HCT116 (cell line): ENCODE measurements around the gene LYRM4. TPM values are rescaled to one million over a fixed set of nuclear protein-coding genes. Genes with fewer than 3 reads are reported as not detected.

Source experiments
- ATAC-seq: fragments of 200-7000 bp; cut with Tn5 transposase; 2 replicates; pipeline ENCODE4 v1.9.1; 2020; ENCODE audit warnings: mild to moderate bottlenecking, moderate library complexity
- BruUV-seq: library from RNA; stranded (reverse); fragments of 400-500 nt; replicated peaks from 2 replicates; lab custom pipeline; 2021; lab: Mats Ljungman, UMichigan
- CTCF ChIA-PET: fragments of 300-600 bp; sonication (Branson Sonifier 250); formaldehyde crosslinking; loops from one replicate; lab custom pipeline; 2021; ENCODE audit warnings: antibody characterized with exemption; lab: Charles Lee
- POLR2A ChIA-PET: fragments of 300-600, 350-600 bp; sonication (Branson Sonifier 250); formaldehyde crosslinking; loops from one replicate; lab custom pipeline; 2021; ENCODE audit warnings: antibody characterized with exemption; lab: Charles Lee
- RAD21 ChIA-PET, 2 experiments: fragments of 300-600 bp; sonication (Branson Sonifier 250); formaldehyde crosslinking; loops; one replicate each; lab custom pipeline; 2023; ENCODE audit warnings: low total read pairs in 2 of 2; ENCODE audit not compliant: uncharacterized antibody in 2 of 2, unreplicated experiment in 2 of 2, low non-redundant PET in 1 of 2; lab: Charles Lee
- DNase-seq: peaks from one replicate; pipeline ENCODE4 v3.0.0-alpha.2; 2010; ENCODE audit warnings: low read depth, low spot score
- H2AFZ ChIP-seq: fragments of 200-600 bp; shearing (Covaris generic), sonication (generic); 2 replicates; pipeline ENCODE4 v1.6.1; 2017; ENCODE audit warnings: low read depth, mixed run types, mixed read lengths, antibody characterized with exemption, low read length; ENCODE audit not compliant: poor library complexity, severe bottlenecking
- H3K27ac ChIP-seq: 2 replicates; pipeline ENCODE4 v1.5.1; 2012; ENCODE audit warnings: low read depth, low read length
- H3K27me3 ChIP-seq: fragments of 200-600 bp; sonication (generic); 2 replicates; pipeline ENCODE4 v1.6.1; 2016; ENCODE audit warnings: mixed run types, low read length, mixed read lengths; ENCODE audit not compliant: insufficient read depth
- H3K36me3 ChIP-seq, 2 experiments: fragments of 200-500 bp in 1 of 2; fragments of 200-600 bp in 1 of 2; sonication (Bioruptor generic) in 1 of 2; sonication (generic) in 1 of 2; 2 replicates each; pipeline versions ENCODE4 v1.5.1 to v1.6.1; 2014 to 2016; ENCODE audit warnings: low read length in 2 of 2, inconsistent platforms in 1 of 2, mixed read lengths in 1 of 2, mixed run types in 1 of 2; ENCODE audit not compliant: insufficient read depth in 2 of 2, control insufficient read depth in 1 of 2
- H3K4me1 ChIP-seq, 2 experiments: fragments of 200-600 bp in 1 of 2; sonication (generic) in 1 of 2; 2 replicates each; pipeline versions ENCODE4 v1.5.1 to v1.6.1; 2012 to 2017; ENCODE audit warnings: low read length in 2 of 2, inconsistent platforms in 1 of 2, mild to moderate bottlenecking in 1 of 2, mixed read lengths in 1 of 2, mixed run types in 1 of 2, moderate library complexity in 1 of 2; ENCODE audit not compliant: insufficient read depth in 2 of 2, control insufficient read depth in 1 of 2
- H3K4me2 ChIP-seq: fragments of 200-600 bp; sonication (generic); 2 replicates; pipeline ENCODE4 v1.6.1; 2017; ENCODE audit warnings: mixed run types, low read length, mixed read lengths
- H3K4me3 ChIP-seq, 2 experiments: fragments of 200-600 bp in 1 of 2; sonication (generic) in 1 of 2; replicated peaks in 1 of 2; 2 replicates each; pipeline ENCODE4 v1.5.1; 2011 to 2016; ENCODE audit warnings: low read length in 2 of 2, control low read depth in 1 of 2, low read depth in 1 of 2, mild to moderate bottlenecking in 1 of 2, mixed read lengths in 1 of 2, mixed run types in 1 of 2
- H3K79me2 ChIP-seq: fragments of 200-600 bp; sonication (generic); 2 replicates; pipeline ENCODE4 v1.6.1; 2017; ENCODE audit warnings: mild to moderate bottlenecking, mixed run types, low read length, moderate library complexity, mixed read lengths; ENCODE audit not compliant: insufficient read depth
- H3K9ac ChIP-seq: fragments of 200-600 bp; sonication (generic); 2 replicates; pipeline ENCODE4 v1.6.1; 2016; ENCODE audit warnings: low read length, mixed read lengths
- H3K9me2 ChIP-seq: fragments of 200-600 bp; sonication (generic), shearing (Covaris generic); 2 replicates; pipeline ENCODE4 v1.6.1; 2017; ENCODE audit warnings: mixed run types, mild to moderate bottlenecking, moderate library complexity; ENCODE audit not compliant: insufficient read depth
- H3K9me3 ChIP-seq, 2 experiments: fragments of 200-500 bp in 1 of 2; fragments of 200-600 bp in 1 of 2; sonication (Bioruptor generic) in 1 of 2; sonication (generic) in 1 of 2; 2 replicates each; pipeline ENCODE4 v1.6.1; 2014 to 2017; ENCODE audit warnings: low read length in 2 of 2, mixed read lengths in 2 of 2, inconsistent platforms in 1 of 2, low read depth in 1 of 2, mild to moderate bottlenecking in 1 of 2, mixed run types in 1 of 2, moderate library complexity in 1 of 2; ENCODE audit not compliant: control insufficient read depth in 1 of 2, insufficient read depth in 1 of 2
- H4K20me1 ChIP-seq: fragments of 200-600 bp; sonication (generic), shearing (Covaris generic); 2 replicates; pipeline ENCODE4 v1.6.1; 2017; ENCODE audit warnings: mixed run types, mild to moderate bottlenecking, moderate library complexity; ENCODE audit not compliant: insufficient read depth
- EGR1 ChIP-seq: IDR thresholded peaks from 2 replicates; pipeline ENCODE4 v1.6.1; 2012; ENCODE audit warnings: low read depth
- ELF1 ChIP-seq: IDR thresholded peaks from 2 replicates; pipeline ENCODE4 v1.6.1; 2012; ENCODE audit warnings: low read depth, borderline replicate concordance
- EZH2 ChIP-seq: fragments of 200-600 bp; sonication (generic); IDR thresholded peaks from 2 replicates; pipeline ENCODE4 v1.6.1; 2017; ENCODE audit warnings: antibody characterized with exemption, mixed run types
- EZH2phosphoT487 ChIP-seq: fragments of 200-600 bp; IDR thresholded peaks from 2 replicates; pipeline ENCODE4 v1.6.1; 2018; ENCODE audit warnings: antibody characterized with exemption, borderline replicate concordance
- POLR2A ChIP-seq: IDR thresholded peaks from 2 replicates; pipeline ENCODE4 v1.7.0; 2011; ENCODE audit warnings: borderline replicate concordance; ENCODE audit not compliant: insufficient read depth, insufficient read length; ENCODE audit errors: extremely low read depth
- POLR2AphosphoS5 ChIP-seq: IDR thresholded peaks from 2 replicates; pipeline ENCODE4 v1.6.1; 2011; ENCODE audit warnings: mild to moderate bottlenecking, low read depth, low read length, moderate library complexity
- TCF7L2 ChIP-seq: IDR thresholded peaks from 2 replicates; pipeline ENCODE4 v1.7.0; 2011; ENCODE audit warnings: borderline replicate concordance, inconsistent platforms; ENCODE audit not compliant: insufficient read depth, insufficient read length; ENCODE audit errors: extremely low read depth
- ZFX ChIP-seq: fragments of 450-650 bp; IDR thresholded peaks from 2 replicates; pipeline ENCODE4 v1.6.1; 2017
- ZNF274 ChIP-seq: fragments of 200-500 bp; sonication (Bioruptor generic); IDR thresholded peaks from 2 replicates; pipeline ENCODE4 v1.6.1; 2014; ENCODE audit warnings: mild to moderate bottlenecking, low read depth, low read length, inconsistent platforms
- intact Hi-C: fragments of 100-400 bp; cut with micrococcal nuclease; formaldehyde crosslinking; loops from 2 replicates; pipeline ENCODE4 v1.10.0; 2022
- total RNA-seq: library from RNA; stranded (reverse); gene quantifications from one replicate; pipeline ENCODE4 v1.2.1, GENCODE V29; 2021; ENCODE audit not compliant: unreplicated experiment
- TF ChIP-seq, protein P1 (sequence below): IDR thresholded peaks from 2 replicates; pipeline ENCODE4 v1.6.1; 2011; ENCODE audit warnings: mild to moderate bottlenecking, low read length, moderate library complexity; ENCODE audit not compliant: insufficient replicate concordance; ENCODE audit errors: extremely low read depth
- TF ChIP-seq, protein P2 (sequence below): IDR thresholded peaks from 2 replicates; pipeline ENCODE4 v1.6.1; 2012

The LYRM4 gene
- total RNA-seq, 1 experiment from 2014 or later, result 30.1 TPM

DNA sequence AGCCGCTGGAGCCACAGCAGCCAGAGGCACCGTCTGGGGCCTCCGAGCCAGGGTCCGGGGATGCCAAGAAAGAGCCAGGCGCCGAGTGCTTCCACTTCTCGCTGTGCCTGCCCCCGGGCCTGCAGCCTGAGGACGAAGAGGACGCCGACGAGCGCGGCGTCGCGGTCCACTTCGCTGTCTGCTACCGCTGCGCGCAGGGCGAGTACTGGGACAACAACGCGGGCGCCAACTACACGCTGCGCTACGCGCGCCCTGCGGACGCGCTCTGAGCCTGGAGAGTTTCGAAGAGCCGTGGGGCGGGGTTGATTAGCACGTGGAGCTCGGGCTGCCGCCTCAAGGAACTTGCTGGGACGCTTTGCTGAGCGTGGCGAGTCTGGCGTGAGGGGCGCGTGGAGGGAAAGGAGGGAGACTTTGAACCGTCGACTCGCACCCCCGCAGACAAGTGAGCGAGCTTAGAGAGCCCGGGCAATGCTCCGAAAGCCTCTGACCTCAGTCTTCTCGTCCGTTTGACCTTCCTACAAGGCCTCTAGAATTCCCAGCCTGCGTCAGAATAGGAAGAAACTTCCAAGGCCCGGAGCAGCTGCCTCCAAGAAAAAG, 174.4 kb downstream of the LYRM4 start:
- TF ChIP-seq POLR2AphosphoS5, result no peak
- TF ChIP-seq, all 23 proteins: peak for 0
- H3K9me2 ChIP-seq, result no peaks in the 10 kb centered on the region
- H3K27me3 ChIP-seq, result no peaks in the 10 kb centered on the region
- no peak overlapping the region for H2AFZ ChIP-seq
- intact Hi-C loops, result no loop called here
- no peak for DNase-seq
- no peak overlapping the region for H3K4me2 ChIP-seq
- H3K36me3 ChIP-seq, result no peaks in the 10 kb centered on the region
- ATAC-seq, result no peak
- H3K27ac ChIP-seq, result no peak overlapping the region
- no TSS peak for BruUV-seq
- no peak overlapping the region for H3K9ac ChIP-seq
- no peak overlapping the region for H3K4me3 ChIP-seq
- H3K9me3 ChIP-seq, result no peaks in the 10 kb centered on the region
- CTCF ChIA-PET, result no interaction called here
- POLR2A ChIA-PET, result no interaction called here
- H4K20me1 ChIP-seq, result no peaks in the 10 kb centered on the region
- no peaks in the 10 kb centered on the region for H3K79me2 ChIP-seq
- peaks cover 2 to 29% of the 10 kb centered on the region in 2 experiments; a peak in 2 of 4 replicates for H3K4me1 ChIP-seq
- RAD21 ChIA-PET, result no interaction called here

- Histone ChIP-seq H3K9ac (no peak overlapping the region), H4K20me1 (no peaks in the 10 kb centered on the region), H3K4me2 (no peak overlapping the region), H3K36me3 (no peaks in the 10 kb centered on the region), H3K9me3 (no peaks in the 10 kb centered on the region), H3K9me2 (no peaks in the 10 kb centered on the region), H3K4me1 (peaks cover 2 to 29% of the 10 kb centered on the region in 2 experiments; a peak in 2 of 4 replicates), H3K27me3 (no peaks in the 10 kb centered on the region), H2AFZ (no peak overlapping the region), H3K4me3 (no peak overlapping the region), H3K27ac (no peak overlapping the region), H3K79me2 (no peaks in the 10 kb centered on the region)
- no peak for ATAC-seq
- ChIA-PET POLR2A (no interaction called here), CTCF (no interaction called here), RAD21 (no interaction called here)
- intact Hi-C loops, result no loop called here
- TF ChIP-seq EZH2 (no peak), ZNF274 (no peak), ZFX (no peak), POLR2A (no peak), EGR1 (no peak), TCF7L2 (no peak), EZH2phosphoT487 (no peak), ELF1 (no peak)
- TF ChIP-seq, protein P1, sequence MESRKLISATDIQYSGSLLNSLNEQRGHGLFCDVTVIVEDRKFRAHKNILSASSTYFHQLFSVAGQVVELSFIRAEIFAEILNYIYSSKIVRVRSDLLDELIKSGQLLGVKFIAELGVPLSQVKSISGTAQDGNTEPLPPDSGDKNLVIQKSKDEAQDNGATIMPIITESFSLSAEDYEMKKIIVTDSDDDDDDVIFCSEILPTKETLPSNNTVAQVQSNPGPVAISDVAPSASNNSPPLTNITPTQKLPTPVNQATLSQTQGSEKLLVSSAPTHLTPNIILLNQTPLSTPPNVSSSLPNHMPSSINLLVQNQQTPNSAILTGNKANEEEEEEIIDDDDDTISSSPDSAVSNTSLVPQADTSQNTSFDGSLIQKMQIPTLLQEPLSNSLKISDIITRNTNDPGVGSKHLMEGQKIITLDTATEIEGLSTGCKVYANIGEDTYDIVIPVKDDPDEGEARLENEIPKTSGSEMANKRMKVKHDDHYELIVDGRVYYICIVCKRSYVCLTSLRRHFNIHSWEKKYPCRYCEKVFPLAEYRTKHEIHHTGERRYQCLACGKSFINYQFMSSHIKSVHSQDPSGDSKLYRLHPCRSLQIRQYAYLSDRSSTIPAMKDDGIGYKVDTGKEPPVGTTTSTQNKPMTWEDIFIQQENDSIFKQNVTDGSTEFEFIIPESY, result no peak
- TF ChIP-seq, protein P2, sequence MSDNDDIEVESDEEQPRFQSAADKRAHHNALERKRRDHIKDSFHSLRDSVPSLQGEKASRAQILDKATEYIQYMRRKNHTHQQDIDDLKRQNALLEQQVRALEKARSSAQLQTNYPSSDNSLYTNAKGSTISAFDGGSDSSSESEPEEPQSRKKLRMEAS, result no peak
- no peak for DNase-seq
- no TSS peak for BruUV-seq
Observed at GRCh38 chr6:5085648-5086293, 175.0 kb downstream of the LYRM4 start.
